SK-N-MC (cell line): Measurements from ENCODE around the gene KCNC2.

Experiments used
- DNase-seq: peaks from one replicate; pipeline ENCODE4 v3.0.0-alpha.2; 2011; ENCODE audit warnings: low read depth, low spot score
- H3K27ac ChIP-seq: fragments of 200-600 bp; sonication (generic); 2 replicates; pipeline ENCODE4 v1.5.1; 2016; ENCODE audit warnings: mixed run types
- H3K36me3 ChIP-seq: fragments of 200-600 bp; sonication (generic); 2 replicates; pipeline ENCODE4 v1.6.1; 2017; ENCODE audit warnings: antibody characterized with exemption, low read length, mixed read lengths; ENCODE audit not compliant: insufficient read depth
- H3K4me3 ChIP-seq: fragments of 200-600 bp; sonication (generic); 2 replicates; pipeline ENCODE4 v1.5.1; 2016
- H3K9ac ChIP-seq: fragments of 200-600 bp; sonication (generic); 2 replicates; pipeline ENCODE4 v1.8.0; 2017; ENCODE audit warnings: mixed run types, mixed read lengths; ENCODE audit not compliant: insufficient read length
- H3K9me3 ChIP-seq: fragments of 200-600 bp; sonication (generic); 2 replicates; pipeline ENCODE4 v1.6.1; 2017; ENCODE audit warnings: low read depth, mild to moderate bottlenecking, antibody characterized with exemption, low read length, moderate library complexity, mixed read lengths
- EZH2 ChIP-seq: fragments of 200-600 bp; sonication (generic); IDR thresholded peaks from one replicate; pipeline ENCODE4 v1.6.1; 2017; ENCODE audit warnings: antibody characterized with exemption
- FOXP2 ChIP-seq: optimal IDR thresholded peaks from 2 replicates; pipeline ENCODE3; 2011; ENCODE audit warnings: mild to moderate bottlenecking, moderate library complexity; ENCODE audit not compliant: insufficient read depth; ENCODE audit errors: extremely low read length, control extremely low read depth
- POLR2AphosphoS5 ChIP-seq: IDR thresholded peaks from 2 replicates; pipeline ENCODE4 v1.6.1; 2012; ENCODE audit warnings: mild to moderate bottlenecking, low read depth, low read length, borderline replicate concordance

KCNC2 gene

DNA sequence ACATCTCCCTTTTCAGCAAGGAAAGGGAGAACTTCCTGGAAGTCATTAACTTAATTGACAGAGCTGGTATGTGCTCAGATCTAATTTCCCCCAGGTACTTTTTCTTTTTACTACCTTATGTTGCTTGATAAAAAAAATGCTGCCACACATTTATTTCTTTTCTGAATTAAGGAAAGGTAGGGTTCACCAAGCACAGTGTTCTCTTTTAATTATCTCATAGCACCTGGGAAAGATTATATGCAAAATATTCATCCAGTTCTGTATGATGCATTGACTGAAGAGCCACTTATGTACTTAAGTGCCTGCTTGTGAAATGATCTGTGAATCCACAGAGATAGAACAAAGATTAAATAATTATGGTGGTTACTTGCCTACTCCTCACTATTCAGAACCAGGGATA lies 25.1 kb downstream of the KCNC2 start:
- no peak overlapping the region for H3K4me3 ChIP-seq
- TF ChIP-seq POLR2AphosphoS5 (no peak), FOXP2 (no peak)
- no peaks in the 10 kb centered on the region for H3K9me3 ChIP-seq

DNA sequence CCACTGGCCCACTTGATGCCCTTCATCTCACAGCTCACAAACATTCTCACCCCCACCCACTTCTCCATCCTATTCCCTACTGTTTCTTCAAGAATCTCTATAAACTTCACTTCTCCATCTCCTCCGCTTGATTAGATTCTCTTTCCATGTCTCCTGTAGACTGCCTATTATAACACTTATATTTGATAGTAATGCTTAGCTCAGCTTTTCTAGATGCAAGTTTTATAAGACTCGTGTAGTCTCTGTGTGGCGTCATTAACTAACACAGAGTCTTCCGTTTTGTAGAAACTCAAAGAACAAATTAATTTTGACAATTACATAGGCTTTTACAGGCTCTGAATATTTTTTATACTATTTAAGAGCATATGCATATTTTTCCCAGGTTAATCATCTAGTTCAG lies 25.7 kb downstream of the KCNC2 start:
- TF ChIP-seq POLR2AphosphoS5 (no peak), EZH2 (no peak), FOXP2 (no peak)
- no peak overlapping the region for H3K9ac ChIP-seq
- no peaks in the 10 kb centered on the region for H3K36me3 ChIP-seq
- H3K9me3 ChIP-seq = no peaks in the 10 kb centered on the region
- no peak for DNase-seq
- no peak overlapping the region for H3K27ac ChIP-seq
- no peak overlapping the region for H3K4me3 ChIP-seq

More for the DNA sequence above, 25.1 kb downstream of the KCNC2 start:
- H3K9ac ChIP-seq = no peak overlapping the region
- no peak overlapping the region for H3K27ac ChIP-seq
- DNase-seq = no peak
- no peaks in the 10 kb centered on the region for H3K36me3 ChIP-seq

DNA sequence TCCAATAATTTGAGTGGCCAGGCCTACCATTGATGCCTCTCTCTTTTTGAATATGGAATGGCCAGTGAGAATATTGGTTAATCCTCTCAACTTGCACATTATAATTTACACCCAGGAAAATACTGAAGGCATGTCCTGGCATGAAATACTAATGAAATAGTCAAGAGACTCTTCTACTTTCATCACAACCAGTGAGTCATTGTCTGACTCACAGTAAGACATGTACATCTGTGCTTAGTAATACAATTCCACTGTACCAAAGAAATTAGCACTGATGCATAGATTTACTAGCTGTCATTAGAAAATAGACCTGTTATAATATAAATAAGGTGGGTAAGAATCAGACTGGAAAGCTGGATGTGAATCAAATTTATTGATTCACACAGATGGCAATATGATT lies 31.6 kb downstream of the KCNC2 start:
- Histone ChIP-seq H3K27ac (no peak overlapping the region), H3K9ac (no peak overlapping the region), H3K4me3 (no peak overlapping the region), H3K9me3 (no peaks in the 10 kb centered on the region), H3K36me3 (no peaks in the 10 kb centered on the region)
- TF ChIP-seq FOXP2 (no peak), POLR2AphosphoS5 (no peak), EZH2 (no peak)
- no peak for DNase-seq

- no peak for DNase-seq
- H3K4me3 ChIP-seq = no peak overlapping the region
- TF ChIP-seq POLR2AphosphoS5 = no peak
- TF ChIP-seq EZH2 = no peak
- TF ChIP-seq FOXP2 = no peak
- no peaks in the 10 kb centered on the region for H3K36me3 ChIP-seq
- H3K9ac ChIP-seq = no peak overlapping the region
- H3K9me3 ChIP-seq = no peaks in the 10 kb centered on the region
- H3K27ac ChIP-seq = no peak overlapping the region
Observed at GRCh38 chr12:75172611-75173010, 37.0 kb downstream of the KCNC2 start.

- Histone ChIP-seq H3K36me3 (no peaks in the 10 kb centered on the region), H3K4me3 (no peak overlapping the region), H3K9me3 (no peaks in the 10 kb centered on the region), H3K9ac (no peak overlapping the region), H3K27ac (no peak overlapping the region)
- no peak for DNase-seq
- TF ChIP-seq FOXP2 = no peak
- no peak for TF ChIP-seq EZH2
- TF ChIP-seq POLR2AphosphoS5 = no peak
Observed at GRCh38 chr12:75170640-75171185, 38.9 kb downstream of the KCNC2 start.

- H3K9ac ChIP-seq = no peak overlapping the region
Observed at GRCh38 chr12:75162845-75163244, 46.8 kb downstream of the KCNC2 start.

DNA sequence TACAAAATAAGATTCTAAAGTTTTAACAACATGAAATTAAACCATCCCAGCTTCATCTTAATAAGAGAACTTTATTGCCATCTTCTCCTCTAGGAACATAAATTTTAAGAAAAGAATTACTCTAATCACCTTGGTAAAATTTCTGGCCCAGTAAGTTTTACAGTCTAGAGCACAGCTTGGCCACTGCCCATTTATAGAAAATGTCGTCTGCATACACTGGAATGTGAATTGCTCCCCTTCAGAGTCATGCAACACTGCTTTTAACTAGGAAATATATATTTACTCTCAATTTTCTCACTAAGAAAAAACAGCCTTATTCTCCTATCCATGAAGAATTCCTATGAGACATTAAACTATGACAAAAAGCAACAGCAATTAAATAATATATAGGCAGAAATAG lies 48.2 kb downstream of the KCNC2 start:
- Histone ChIP-seq H3K27ac (no peak overlapping the region), H3K9ac (no peak overlapping the region), H3K4me3 (no peak overlapping the region), H3K36me3 (no peaks in the 10 kb centered on the region), H3K9me3 (no peaks in the 10 kb centered on the region)
- TF ChIP-seq POLR2AphosphoS5 (no peak), FOXP2 (no peak), EZH2 (no peak)
- DNase-seq = no peak

More at GRCh38 chr12:75162845-75163244, 46.8 kb downstream of the KCNC2 start:
- Histone ChIP-seq H3K27ac (no peak overlapping the region), H3K36me3 (no peaks in the 10 kb centered on the region), H3K9me3 (no peaks in the 10 kb centered on the region), H3K4me3 (no peak overlapping the region)
- no peak for DNase-seq
- no peak for TF ChIP-seq EZH2
- no peak for TF ChIP-seq FOXP2
- TF ChIP-seq POLR2AphosphoS5 = no peak

GRCh38 chr12:75157385-75157784 lies 52.3 kb downstream of the KCNC2 start:
- no peaks in the 10 kb centered on the region for H3K9me3 ChIP-seq
- H3K27ac ChIP-seq = no peak overlapping the region
- H3K4me3 ChIP-seq = no peak overlapping the region
- no peak for DNase-seq
- H3K9ac ChIP-seq = no peak overlapping the region
- TF ChIP-seq POLR2AphosphoS5 (no peak), FOXP2 (no peak), EZH2 (no peak)
- no peaks in the 10 kb centered on the region for H3K36me3 ChIP-seq

- no peak overlapping the region for H3K4me3 ChIP-seq
- no peaks in the 10 kb centered on the region for H3K36me3 ChIP-seq
- TF ChIP-seq FOXP2 (no peak), POLR2AphosphoS5 (no peak), EZH2 (no peak)
- no peaks in the 10 kb centered on the region for H3K9me3 ChIP-seq
- no peak overlapping the region for H3K27ac ChIP-seq
- no peak for DNase-seq
- no peak overlapping the region for H3K9ac ChIP-seq
Observed at GRCh38 chr12:75155962-75156361, 53.7 kb downstream of the KCNC2 start.
